ENCODE results near the gene PDGFC. TPM values are rescaled to one million over a fixed set of nuclear protein-coding genes. Genes with fewer than 3 reads are reported as not detected.

The PDGFC gene
- total and polyA plus RNA-seq, 2 of the 13 experiments (the other 11 are each of a cell fraction or from before 2014, with no cell fraction given): 4.6 to 9.1 TPM

DNA sequence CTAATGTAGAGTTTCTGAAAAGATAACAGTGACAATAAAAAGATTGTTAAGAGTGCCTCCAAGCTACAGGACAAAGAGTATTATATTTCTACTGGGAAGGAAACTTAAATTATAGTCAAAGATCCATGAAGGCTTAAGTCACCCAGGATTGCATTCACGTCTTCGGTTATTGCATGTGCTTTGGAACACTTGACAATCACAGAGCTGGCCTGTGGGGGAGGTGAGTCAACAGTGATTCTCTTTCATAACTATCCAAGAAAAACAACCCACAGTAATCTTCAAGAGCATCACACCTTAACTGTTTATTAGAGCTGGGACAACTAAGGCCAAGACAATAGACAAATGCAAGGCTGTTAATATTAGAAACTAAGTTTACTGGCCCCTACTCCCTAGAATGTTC is 40.3 kb downstream of the PDGFC start (continued):
- TF ChIP-seq HNRNPK (IDR thresholded peaks at IDR 0.05; ENCODE audit: low read depth, low read length, poor library complexity, severe bottlenecking) (no peak), ZNF331 (CRISPR knock-in tag; IDR thresholded peaks at IDR 0.05) (no peak), ZNF292 (CRISPR knock-in tag; IDR thresholded peaks at IDR 0.05; ENCODE audit: borderline replicate concordance, low read depth) (no peak), POLR2A (IDR thresholded peaks at IDR 0.05; ENCODE audit: insufficient read depth in 1 of 2, low read depth in 2 of 2, low read length in 2 of 2) (no peak), GABPA (IDR thresholded peaks at IDR 0.05; ENCODE audit: low read depth, low read length) (no peak), GABPA (CRISPR knock-in tag; IDR thresholded peaks at IDR 0.05; ENCODE audit: low read depth) (no peak), ZNF24 (IDR thresholded peaks at IDR 0.05) (no peak), BCLAF1 (IDR thresholded peaks at IDR 0.05) (no peak), FOXA3 (CRISPR knock-in tag; IDR thresholded peaks at IDR 0.05) (peak; percentile 74), ZMYM4 (CRISPR knock-in tag; IDR thresholded peaks at IDR 0.05) (0 out of 2 replicates have a peak, but pooled peaks have one; percentile 27), FOXP1 (IDR thresholded peaks at IDR 0.05) (no peak), FOXP1 (CRISPR knock-in tag; IDR thresholded peaks at IDR 0.05) (peak; percentile 57; the same call in 1 of the 2 replicates), TARDBP (CRISPR knock-in tag; IDR thresholded peaks at IDR 0.05) (no peak), ZNF3 (CRISPR knock-in tag; IDR thresholded peaks at IDR 0.05) (no peak), HMGA1 (CRISPR knock-in tag; conservative IDR thresholded peaks at IDR 0.05) (no peak), ESRRA (CRISPR knock-in tag; IDR thresholded peaks at IDR 0.05; ENCODE audit: low read depth) (no peak), ISL2 (CRISPR knock-in tag; IDR thresholded peaks at IDR 0.05) (0 out of 2 replicates have a peak, but pooled peaks have one; percentile 26), FOSL1 (CRISPR knock-in tag; IDR thresholded peaks at IDR 0.05; ENCODE audit: borderline replicate concordance) (no peak), ZNF263 (CRISPR knock-in tag; IDR thresholded peaks at IDR 0.05) (no peak), NCOA5 (CRISPR knock-in tag; IDR thresholded peaks at IDR 0.05) (no peak), REL (CRISPR knock-in tag; conservative IDR thresholded peaks at IDR 0.05) (no peak)
- TF ChIP-seq, protein P1, sequence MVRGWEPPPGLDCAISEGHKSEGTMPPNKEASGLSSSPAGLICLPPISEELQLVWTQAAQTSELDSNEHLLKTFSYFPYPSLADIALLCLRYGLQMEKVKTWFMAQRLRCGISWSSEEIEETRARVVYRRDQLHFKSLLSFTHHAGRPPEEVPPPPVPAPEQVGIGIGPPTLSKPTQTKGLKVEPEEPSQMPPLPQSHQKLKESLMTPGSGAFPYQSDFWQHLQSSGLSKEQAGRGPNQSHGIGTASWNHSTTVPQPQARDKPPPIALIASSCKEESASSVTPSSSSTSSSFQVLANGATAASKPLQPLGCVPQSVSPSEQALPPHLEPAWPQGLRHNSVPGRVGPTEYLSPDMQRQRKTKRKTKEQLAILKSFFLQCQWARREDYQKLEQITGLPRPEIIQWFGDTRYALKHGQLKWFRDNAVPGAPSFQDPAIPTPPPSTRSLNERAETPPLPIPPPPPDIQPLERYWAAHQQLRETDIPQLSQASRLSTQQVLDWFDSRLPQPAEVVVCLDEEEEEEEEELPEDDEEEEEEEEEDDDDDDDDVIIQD (CRISPR knock-in tag; IDR thresholded peaks at IDR 0.05; ENCODE audit: low read depth): peak; percentile 83; the same call in 1 of the 2 replicates
- TF ChIP-seq, protein P2, sequence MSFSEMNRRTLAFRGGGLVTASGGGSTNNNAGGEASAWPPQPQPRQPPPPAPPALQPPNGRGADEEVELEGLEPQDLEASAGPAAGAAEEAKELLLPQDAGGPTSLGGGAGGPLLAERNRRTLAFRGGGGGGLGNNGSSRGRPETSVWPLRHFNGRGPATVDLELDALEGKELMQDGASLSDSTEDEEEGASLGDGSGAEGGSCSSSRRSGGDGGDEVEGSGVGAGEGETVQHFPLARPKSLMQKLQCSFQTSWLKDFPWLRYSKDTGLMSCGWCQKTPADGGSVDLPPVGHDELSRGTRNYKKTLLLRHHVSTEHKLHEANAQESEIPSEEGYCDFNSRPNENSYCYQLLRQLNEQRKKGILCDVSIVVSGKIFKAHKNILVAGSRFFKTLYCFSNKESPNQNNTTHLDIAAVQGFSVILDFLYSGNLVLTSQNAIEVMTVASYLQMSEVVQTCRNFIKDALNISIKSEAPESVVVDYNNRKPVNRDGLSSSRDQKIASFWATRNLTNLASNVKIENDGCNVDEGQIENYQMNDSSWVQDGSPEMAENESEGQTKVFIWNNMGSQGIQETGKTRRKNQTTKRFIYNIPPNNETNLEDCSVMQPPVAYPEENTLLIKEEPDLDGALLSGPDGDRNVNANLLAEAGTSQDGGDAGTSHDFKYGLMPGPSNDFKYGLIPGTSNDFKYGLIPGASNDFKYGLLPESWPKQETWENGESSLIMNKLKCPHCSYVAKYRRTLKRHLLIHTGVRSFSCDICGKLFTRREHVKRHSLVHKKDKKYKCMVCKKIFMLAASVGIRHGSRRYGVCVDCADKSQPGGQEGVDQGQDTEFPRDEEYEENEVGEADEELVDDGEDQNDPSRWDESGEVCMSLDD (CRISPR knock-in tag; IDR thresholded peaks at IDR 0.05; ENCODE audit: borderline replicate concordance): no peak
- TF ChIP-seq, protein P3, sequence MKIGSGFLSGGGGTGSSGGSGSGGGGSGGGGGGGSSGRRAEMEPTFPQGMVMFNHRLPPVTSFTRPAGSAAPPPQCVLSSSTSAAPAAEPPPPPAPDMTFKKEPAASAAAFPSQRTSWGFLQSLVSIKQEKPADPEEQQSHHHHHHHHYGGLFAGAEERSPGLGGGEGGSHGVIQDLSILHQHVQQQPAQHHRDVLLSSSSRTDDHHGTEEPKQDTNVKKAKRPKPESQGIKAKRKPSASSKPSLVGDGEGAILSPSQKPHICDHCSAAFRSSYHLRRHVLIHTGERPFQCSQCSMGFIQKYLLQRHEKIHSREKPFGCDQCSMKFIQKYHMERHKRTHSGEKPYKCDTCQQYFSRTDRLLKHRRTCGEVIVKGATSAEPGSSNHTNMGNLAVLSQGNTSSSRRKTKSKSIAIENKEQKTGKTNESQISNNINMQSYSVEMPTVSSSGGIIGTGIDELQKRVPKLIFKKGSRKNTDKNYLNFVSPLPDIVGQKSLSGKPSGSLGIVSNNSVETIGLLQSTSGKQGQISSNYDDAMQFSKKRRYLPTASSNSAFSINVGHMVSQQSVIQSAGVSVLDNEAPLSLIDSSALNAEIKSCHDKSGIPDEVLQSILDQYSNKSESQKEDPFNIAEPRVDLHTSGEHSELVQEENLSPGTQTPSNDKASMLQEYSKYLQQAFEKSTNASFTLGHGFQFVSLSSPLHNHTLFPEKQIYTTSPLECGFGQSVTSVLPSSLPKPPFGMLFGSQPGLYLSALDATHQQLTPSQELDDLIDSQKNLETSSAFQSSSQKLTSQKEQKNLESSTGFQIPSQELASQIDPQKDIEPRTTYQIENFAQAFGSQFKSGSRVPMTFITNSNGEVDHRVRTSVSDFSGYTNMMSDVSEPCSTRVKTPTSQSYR (CRISPR knock-in tag; IDR thresholded peaks at IDR 0.05; ENCODE audit: borderline replicate concordance): peak; percentile 97

Measured in HepG2 (cell line).